Testis (tissue), 3 donors: Measurements from ENCODE around the gene AIRE. TPM values are rescaled to one million over a fixed set of nuclear protein-coding genes. Genes with fewer than 3 reads are reported as not detected.

Experiments used
- DNase-seq: peaks from one replicate; pipeline ENCODE4 v3.0.0-alpha.2; 2019
- H3K27ac ChIP-seq, 2 donors: fragments of 200-600 bp; sonication (generic); one replicate each; pipeline ENCODE4 v1.5.1; 2019
- H3K27me3 ChIP-seq: fragments of 200-600 bp; sonication (generic); one replicate; pipeline ENCODE4 v1.5.1; 2019
- H3K36me3 ChIP-seq: fragments of 200-600 bp; sonication (generic); one replicate; pipeline ENCODE4 v1.5.1; 2017; ENCODE audit warnings: low read depth; ENCODE audit errors: missing control alignments
- H3K4me1 ChIP-seq: fragments of 200-600 bp; sonication (generic); one replicate; pipeline ENCODE4 v1.5.1; 2019
- H3K4me3 ChIP-seq, 2 donors: fragments of 200-600 bp; sonication (generic); one replicate each; pipeline ENCODE4 v1.5.1; 2017 to 2019
- H3K9me3 ChIP-seq: fragments of 200-600 bp; sonication (generic); one replicate; pipeline ENCODE4 v1.5.1; 2017
- CTCF ChIP-seq, 3 experiments: fragments of 450-650 bp in 2 of 3; fragments of 200-600 bp in 1 of 3; sonication (generic) in 1 of 3; IDR thresholded peaks; one replicate each; pipeline ENCODE4 v1.5.1; 2016 to 2019; ENCODE audit warnings: antibody characterized with exemption in 3 of 3, mild to moderate bottlenecking in 2 of 3, moderate library complexity in 1 of 3
- POLR2A ChIP-seq: fragments of 450-650 bp; IDR thresholded peaks from one replicate; pipeline ENCODE4 v1.6.1; 2017; ENCODE audit warnings: antibody characterized with exemption, mild to moderate bottlenecking, moderate library complexity
- WGBS, 2 donors: methylation state at CpG; one replicate each; pipeline ENCODE4 v1.1.5; 2018; 5-methylcytosine and 5-hydroxymethylcytosine counted together
- intact Hi-C: fragments of 100-400 bp; cut with DNase I; formaldehyde crosslinking; loops from one replicate; pipeline ENCODE4 v1.15.1; 2023; ENCODE audit warnings: low total_unique reads
- polyA plus RNA-seq: library from polyadenylated mRNA; stranded (reverse); fragments of 350-450 nt; fragmentation: Illumina TruSeq; extraction: RNeasy Lipid Tissue Mini Kit (QIAGEN cat#74804); gene quantifications from one replicate; pipeline ENCODE4 v1.2.3, GENCODE V29; 2014; ENCODE audit warnings: low read depth, low replicate concordance; ENCODE audit not compliant: insufficient read depth
- total RNA-seq, 2 donors: library from RNA; depleted of rRNA; stranded (reverse); fragments of >200 nt; gene quantifications; one replicate each; pipeline ENCODE4 v1.2.3, GENCODE V29; 2016

AIRE gene
- total and polyA plus RNA-seq, 3 donors from 2014 or later = 0.16 to 0.68 (median 0.55) TPM

GRCh38 chr21:44327603-44327974, 41.9 kb downstream of the AIRE start:
- 86 to 94% methylated on average over 11 of the region's 11 CpGs for WGBS, 2 donors

GRCh38 chr21:44328242-44328895, 42.7 kb downstream of the AIRE start:
- intact Hi-C loops = no loop called here
- no peaks in the 10 kb centered on the region for H3K9me3 ChIP-seq
- no peak overlapping the region for H3K4me3 ChIP-seq
- 88 to 91% methylated on average over 12 to 25 of the region's 25 CpGs for WGBS, 2 donors
- no peak overlapping the region for H3K27ac ChIP-seq
- DNase-seq = no peak
- H3K27me3 ChIP-seq = no peaks in the 10 kb centered on the region
- TF ChIP-seq CTCF (IDR thresholded peaks at IDR 0.05) (no peak), POLR2A (no peak)
- H3K36me3 ChIP-seq = no peaks in the 10 kb centered on the region
- H3K4me1 ChIP-seq = peaks cover 3% of the 10 kb centered on the region

More at GRCh38 chr21:44327603-44327974, 41.9 kb downstream of the AIRE start:
- DNase-seq = no peak
- H3K4me1 ChIP-seq = peaks cover 3% of the 10 kb centered on the region
- no peak overlapping the region for H3K4me3 ChIP-seq
- no peak overlapping the region for H3K27ac ChIP-seq
- intact Hi-C loops = no loop called here
- no peak for TF ChIP-seq POLR2A
- no peak for TF ChIP-seq CTCF (IDR thresholded peaks at IDR 0.05)
- H3K9me3 ChIP-seq = no peaks in the 10 kb centered on the region
- no peaks in the 10 kb centered on the region for H3K27me3 ChIP-seq
- H3K36me3 ChIP-seq = no peaks in the 10 kb centered on the region

GRCh38 chr21:44329086-44329889, 43.6 kb downstream of the AIRE start:
- no peaks in the 10 kb centered on the region for H3K9me3 ChIP-seq
- no peaks in the 10 kb centered on the region for H3K36me3 ChIP-seq
- peaks cover 3% of the 10 kb centered on the region for H3K4me1 ChIP-seq
- H3K27me3 ChIP-seq = no peaks in the 10 kb centered on the region
- intact Hi-C loops = no loop called here
- WGBS, 2 donors = 77 to 86% methylated on average over 8 to 26 of the region's 26 CpGs
- H3K4me3 ChIP-seq = no peak overlapping the region
- no peak overlapping the region for H3K27ac ChIP-seq
- no peak for TF ChIP-seq CTCF (IDR thresholded peaks at IDR 0.05)
- no peak for TF ChIP-seq POLR2A
- DNase-seq = no peak

- intact Hi-C loops = no loop called here
- no peaks in the 10 kb centered on the region for H3K9me3 ChIP-seq
- WGBS, 2 donors = 92% methylated on average over 12 to 36 of the region's 44 CpGs
- H3K27me3 ChIP-seq = no peaks in the 10 kb centered on the region
- TF ChIP-seq CTCF (IDR thresholded peaks at IDR 0.05) (no peak), POLR2A (no peak)
- H3K36me3 ChIP-seq = no peaks in the 10 kb centered on the region
- no peak for DNase-seq
- H3K4me1 ChIP-seq = peaks cover 3% of the 10 kb centered on the region
- no peak overlapping the region for H3K4me3 ChIP-seq
- no peak overlapping the region for H3K27ac ChIP-seq
Observed at GRCh38 chr21:44329971-44330681, 44.5 kb downstream of the AIRE start.
